Neural cell (in vitro differentiated cells): ENCODE measurements around the gene CNTNAP5.

ENCODE experiments used
- CTCF ChIP-seq: fragments of 450-650 bp; IDR thresholded peaks from 2 replicates; pipeline ENCODE4 v1.5.1; 2014; ENCODE audit warnings: antibody characterized with exemption, mild to moderate bottlenecking, moderate library complexity; ENCODE audit not compliant: poor library complexity, severe bottlenecking
- EP300 ChIP-seq: fragments of 450-650 bp; conservative IDR thresholded peaks from 2 replicates; pipeline ENCODE4 v1.6.1; 2014; ENCODE audit warnings: antibody characterized with exemption, mild to moderate bottlenecking, moderate library complexity; ENCODE audit not compliant: poor library complexity, severe bottlenecking
- EZH2 ChIP-seq: fragments of 200-600, 300-800 bp; shearing (Covaris generic), sonication (generic); IDR thresholded peaks from 2 replicates; pipeline ENCODE4 v1.6.1; 2014; ENCODE audit warnings: antibody characterized with exemption, low read length, borderline replicate concordance, mild to moderate bottlenecking; ENCODE audit not compliant: insufficient read depth, poor library complexity, severe bottlenecking
- MXI1 ChIP-seq: fragments of 450-650 bp; conservative IDR thresholded peaks from 2 replicates; pipeline ENCODE4 v1.6.1; 2014; ENCODE audit warnings: antibody characterized with exemption, mild to moderate bottlenecking; ENCODE audit not compliant: poor library complexity, severe bottlenecking
- POLR2AphosphoS5 ChIP-seq: IDR thresholded peaks from 2 replicates; pipeline ENCODE4 v1.6.1; 2012
- RAD21 ChIP-seq: fragments of 450-650 bp; conservative IDR thresholded peaks from 2 replicates; pipeline ENCODE4 v1.6.1; 2014; ENCODE audit warnings: antibody characterized with exemption, mild to moderate bottlenecking, moderate library complexity
- REST ChIP-seq: IDR thresholded peaks from 2 replicates; pipeline ENCODE4 v1.6.1; 2012; ENCODE audit warnings: borderline replicate concordance
- SMC3 ChIP-seq: fragments of 450-650 bp; conservative IDR thresholded peaks from 2 replicates; pipeline ENCODE4 v1.6.1; 2014; ENCODE audit warnings: antibody characterized with exemption, mild to moderate bottlenecking, moderate library complexity; ENCODE audit not compliant: poor library complexity
- TAF1 ChIP-seq: IDR thresholded peaks from 2 replicates; pipeline ENCODE4 v1.6.1; 2012; ENCODE audit warnings: low read depth

- TF ChIP-seq SMC3: no peak
- no peak for TF ChIP-seq EP300
- no peak for TF ChIP-seq RAD21
- TF ChIP-seq EZH2: no peak
- TF ChIP-seq REST: no peak
- TF ChIP-seq CTCF: no peak
- no peak for TF ChIP-seq TAF1
- no peak for TF ChIP-seq POLR2AphosphoS5
- no peak for TF ChIP-seq MXI1
These were observed 233.2 kb downstream of the CNTNAP5 start for GRCh38 chr2:124258140-124258880.
